ENCODE measurements around the gene GINS2. TPM values are rescaled to one million over a fixed set of nuclear protein-coding genes. Genes with fewer than 3 reads are reported as not detected.

GINS2 gene
- total RNA-seq, 2 experiments from 2014 or later, result 38.3 to 45.7 TPM

GRCh38 chr16:85667261-85667660 is 21.5 kb downstream of the GINS2 start:
- ChIA-PET POLR2A (no interaction called here), CTCF (no interaction called here)
- Mint-ChIP-seq H3K4me3 (no peak overlapping the region), H3K27me3 (no peaks in the 10 kb centered on the region), H3K9me3 (no peaks in the 10 kb centered on the region), H3K36me3 (ENCODE audit: low read depth) (peaks cover 51% of the 10 kb centered on the region), H3K27ac (no peak overlapping the region), H3K4me1 (no peaks in the 10 kb centered on the region)
- DNase-seq, result no peak

DNA sequence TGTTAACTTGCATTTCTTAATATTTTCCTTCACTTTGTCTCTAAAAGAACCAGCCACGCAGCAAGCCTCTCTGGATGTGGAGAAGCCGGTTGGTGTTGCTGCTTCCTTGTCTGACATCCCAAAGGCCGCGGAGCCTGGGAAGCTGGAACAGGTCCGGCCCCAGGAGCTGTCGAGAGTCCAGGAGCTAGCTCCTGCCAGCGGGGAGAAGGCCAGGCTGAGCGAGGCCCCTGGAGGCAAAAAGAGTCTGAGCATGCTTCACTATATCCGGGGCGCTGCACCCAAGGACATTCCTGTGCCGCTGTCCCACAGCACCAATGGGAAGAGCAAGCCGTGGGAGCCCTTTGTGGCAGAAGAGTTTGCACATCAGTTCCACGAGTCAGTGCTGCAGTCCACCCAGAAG is 22.8 kb downstream of the GINS2 start:
- Mint-ChIP-seq H3K4me3 (no peak overlapping the region), H3K36me3 (ENCODE audit: low read depth) (peaks cover 47% of the 10 kb centered on the region), H3K27me3 (no peaks in the 10 kb centered on the region), H3K27ac (no peak overlapping the region), H3K9me3 (no peaks in the 10 kb centered on the region), H3K4me1 (no peaks in the 10 kb centered on the region)
- ChIA-PET CTCF (interaction anchor here (1.6 kb wide), 1 partner anchor 9 kb away, joined by 3 read pairs; no protein-coding TSS in a partner anchor), POLR2A (no interaction called here)
- no peak for DNase-seq

GRCh38 chr16:85665373-85665740 is 23.4 kb downstream of the GINS2 start:
- no peaks in the 10 kb centered on the region for H3K9me3 Mint-ChIP-seq
- no peaks in the 10 kb centered on the region for H3K27me3 Mint-ChIP-seq
- ChIA-PET POLR2A (no interaction called here), CTCF (interaction anchor here (1.6 kb wide), 1 partner anchor 10 kb away, joined by 3 read pairs; no protein-coding TSS in a partner anchor)
- no peak overlapping the region for H3K27ac Mint-ChIP-seq
- no peak overlapping the region for H3K4me3 Mint-ChIP-seq
- no peaks in the 10 kb centered on the region for H3K4me1 Mint-ChIP-seq
- peaks cover 41% of the 10 kb centered on the region for H3K36me3 Mint-ChIP-seq (ENCODE audit: low read depth)
- DNase-seq, result no peak

DNA sequence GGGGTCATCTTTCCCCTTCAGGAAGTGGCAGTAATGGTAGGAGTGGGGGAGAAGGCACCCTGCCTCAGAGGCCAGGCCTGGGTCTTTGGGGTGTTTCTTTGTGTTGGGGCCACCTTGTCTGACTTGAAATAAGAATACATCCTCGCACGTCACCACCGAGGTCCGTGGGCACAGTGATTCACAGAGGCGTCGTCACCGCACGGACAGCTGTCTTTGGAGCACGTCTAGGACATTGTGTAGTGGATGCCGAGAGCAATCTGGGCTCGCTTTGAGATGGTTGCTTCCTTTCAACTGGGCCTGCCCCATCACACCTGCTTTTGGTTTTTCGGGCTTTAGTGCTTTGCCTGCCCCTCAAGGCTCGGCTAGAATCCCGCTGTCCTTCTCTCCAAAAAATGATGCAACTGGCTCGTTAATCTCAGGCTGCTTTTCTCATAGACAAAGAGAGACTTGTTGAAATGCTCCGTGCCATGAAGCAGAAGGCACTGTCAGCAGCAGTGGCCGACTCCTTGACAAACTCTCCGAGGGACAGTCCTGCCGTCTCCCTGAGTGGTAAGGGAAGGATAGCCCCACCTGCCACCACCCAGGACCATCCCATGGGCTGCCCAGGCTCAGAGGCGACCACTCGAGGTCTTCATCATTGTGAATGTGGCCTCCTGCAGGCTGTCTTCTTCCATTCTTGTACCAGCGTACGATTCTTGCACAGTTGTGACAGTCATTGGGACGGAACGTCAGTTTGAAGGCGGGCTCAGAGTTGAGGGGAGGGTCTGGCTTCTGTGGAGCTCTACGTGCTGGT is 24.0 kb downstream of the GINS2 start:
- CTCF ChIA-PET, result no interaction called here
- H3K27ac Mint-ChIP-seq, result no peak overlapping the region
- no peaks in the 10 kb centered on the region for H3K9me3 Mint-ChIP-seq
- H3K4me3 Mint-ChIP-seq, result no peak overlapping the region
- DNase-seq, result no peak
- H3K36me3 Mint-ChIP-seq (ENCODE audit: low read depth), result peaks cover 37% of the 10 kb centered on the region
- H3K27me3 Mint-ChIP-seq, result no peaks in the 10 kb centered on the region
- H3K4me1 Mint-ChIP-seq, result no peaks in the 10 kb centered on the region
- POLR2A ChIA-PET, result no interaction called here

DNA sequence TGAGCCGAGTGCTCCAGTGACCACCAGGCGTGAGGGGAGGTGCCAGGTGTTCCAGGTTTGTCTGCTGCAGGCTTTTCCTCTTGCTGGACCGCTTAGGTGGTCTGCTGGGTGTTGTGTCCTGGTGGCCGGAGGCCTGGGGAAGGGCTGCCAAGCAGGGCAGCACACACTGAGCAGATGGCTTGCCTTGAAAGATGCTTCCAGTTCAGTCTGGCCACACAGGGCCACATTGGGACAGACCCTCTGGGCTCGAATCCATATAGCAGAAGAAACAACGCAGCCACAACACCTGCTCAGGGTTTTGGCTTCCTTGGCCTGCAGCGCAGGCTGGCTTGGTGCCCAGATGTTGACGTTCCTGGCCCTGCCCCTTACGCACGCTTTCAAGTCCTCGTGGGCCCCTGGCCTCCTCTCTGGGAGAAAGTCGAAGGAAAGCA is 24.8 kb downstream of the GINS2 start:
- Mint-ChIP-seq H3K4me1 (no peaks in the 10 kb centered on the region), H3K36me3 (ENCODE audit: low read depth) (peaks cover 33% of the 10 kb centered on the region), H3K27ac (no peak overlapping the region), H3K27me3 (no peaks in the 10 kb centered on the region), H3K9me3 (no peaks in the 10 kb centered on the region), H3K4me3 (no peak overlapping the region)
- ChIA-PET POLR2A (no interaction called here), CTCF (no interaction called here)
- no peak for DNase-seq

- Mint-ChIP-seq H3K27me3 (no peaks in the 10 kb centered on the region), H3K27ac (no peak overlapping the region), H3K4me1 (no peaks in the 10 kb centered on the region), H3K36me3 (ENCODE audit: low read depth) (peaks cover 33% of the 10 kb centered on the region), H3K9me3 (no peaks in the 10 kb centered on the region), H3K4me3 (no peak overlapping the region)
- DNase-seq, result no peak
- CTCF ChIA-PET, result no interaction called here
- POLR2A ChIA-PET, result no interaction called here
Observed at GRCh38 chr16:85662976-85663830, 25.6 kb downstream of the GINS2 start.

GRCh38 chr16:85662482-85662812 is 26.3 kb downstream of the GINS2 start:
- Mint-ChIP-seq H3K9me3 (no peaks in the 10 kb centered on the region), H3K4me1 (no peaks in the 10 kb centered on the region), H3K27me3 (no peaks in the 10 kb centered on the region), H3K36me3 (ENCODE audit: low read depth) (peaks cover 31% of the 10 kb centered on the region), H3K4me3 (no peak overlapping the region), H3K27ac (no peak overlapping the region)
- no peak for DNase-seq
- CTCF ChIA-PET, result no interaction called here
- POLR2A ChIA-PET, result no interaction called here

- H3K4me3 Mint-ChIP-seq, result no peak overlapping the region
- ChIA-PET CTCF (interaction anchor here (5.8 kb wide), 1 partner anchor 56 kb away, joined by 34 read pairs; no protein-coding TSS in a partner anchor), POLR2A (no interaction called here)
- peaks cover 28% of the 10 kb centered on the region for H3K36me3 Mint-ChIP-seq (ENCODE audit: low read depth)
- H3K27me3 Mint-ChIP-seq, result no peaks in the 10 kb centered on the region
- H3K27ac Mint-ChIP-seq, result no peak overlapping the region
- no peaks in the 10 kb centered on the region for H3K9me3 Mint-ChIP-seq
- H3K4me1 Mint-ChIP-seq, result no peaks in the 10 kb centered on the region
- no peak for DNase-seq
Observed at GRCh38 chr16:85661740-85662481, 26.8 kb downstream of the GINS2 start.

DNA sequence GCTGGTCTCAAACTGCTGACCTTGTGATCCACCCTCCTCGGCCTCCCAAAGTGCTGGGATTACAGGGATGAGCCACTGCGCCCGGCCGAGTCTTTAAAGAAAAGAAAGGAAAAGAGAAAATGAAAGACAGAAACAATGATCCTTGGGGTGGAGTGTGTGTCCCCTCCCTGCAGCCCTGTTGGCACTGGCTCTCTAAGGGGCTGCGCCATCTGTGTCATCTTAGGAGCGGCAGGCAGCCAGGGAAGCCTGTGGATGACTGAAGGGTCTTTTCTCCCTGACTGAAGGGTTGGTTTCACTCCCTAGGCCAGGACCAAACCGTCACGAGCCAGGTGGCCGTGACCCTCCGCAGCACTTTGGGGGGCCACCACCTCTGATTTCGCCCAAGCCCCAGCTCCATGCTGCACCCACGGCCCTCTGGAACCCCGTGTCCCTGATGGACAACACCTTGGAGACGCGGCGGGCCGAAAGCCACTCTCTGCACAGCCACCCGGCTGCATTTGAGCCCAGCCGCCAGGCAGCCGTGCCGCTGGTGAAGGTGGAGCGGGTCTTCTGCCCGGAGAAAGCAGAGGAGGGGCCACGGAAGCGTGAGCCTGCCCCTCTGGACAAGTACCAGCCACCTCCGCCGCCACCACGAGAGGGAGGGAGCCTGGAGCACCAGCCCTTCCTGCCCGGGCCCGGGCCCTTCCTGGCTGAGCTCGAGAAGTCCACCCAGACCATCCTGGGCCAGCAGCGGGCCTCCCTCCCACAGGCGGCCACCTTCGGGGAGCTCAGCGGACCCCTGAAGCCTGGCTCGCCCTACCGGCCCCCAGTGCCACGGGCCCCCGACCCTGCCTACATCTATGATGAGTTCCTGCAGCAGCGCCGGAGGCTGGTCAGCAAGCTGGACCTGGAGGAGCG is 27.7 kb downstream of the GINS2 start:
- ChIA-PET CTCF (interaction anchor here (0.9 to 5.8 kb wide), 3 partner anchors 13 to 61 kb away, joined by 3 to 34 read pairs (median 4); no protein-coding TSS in a partner anchor), POLR2A (no interaction called here)
- no peak overlapping the region for H3K4me3 Mint-ChIP-seq
- no peaks in the 10 kb centered on the region for H3K4me1 Mint-ChIP-seq
- no peaks in the 10 kb centered on the region for H3K27me3 Mint-ChIP-seq
- peaks cover 24% of the 10 kb centered on the region for H3K36me3 Mint-ChIP-seq (ENCODE audit: low read depth)
- no peaks in the 10 kb centered on the region for H3K9me3 Mint-ChIP-seq
- DNase-seq, result no peak
- H3K27ac Mint-ChIP-seq, result no peak overlapping the region

DNA sequence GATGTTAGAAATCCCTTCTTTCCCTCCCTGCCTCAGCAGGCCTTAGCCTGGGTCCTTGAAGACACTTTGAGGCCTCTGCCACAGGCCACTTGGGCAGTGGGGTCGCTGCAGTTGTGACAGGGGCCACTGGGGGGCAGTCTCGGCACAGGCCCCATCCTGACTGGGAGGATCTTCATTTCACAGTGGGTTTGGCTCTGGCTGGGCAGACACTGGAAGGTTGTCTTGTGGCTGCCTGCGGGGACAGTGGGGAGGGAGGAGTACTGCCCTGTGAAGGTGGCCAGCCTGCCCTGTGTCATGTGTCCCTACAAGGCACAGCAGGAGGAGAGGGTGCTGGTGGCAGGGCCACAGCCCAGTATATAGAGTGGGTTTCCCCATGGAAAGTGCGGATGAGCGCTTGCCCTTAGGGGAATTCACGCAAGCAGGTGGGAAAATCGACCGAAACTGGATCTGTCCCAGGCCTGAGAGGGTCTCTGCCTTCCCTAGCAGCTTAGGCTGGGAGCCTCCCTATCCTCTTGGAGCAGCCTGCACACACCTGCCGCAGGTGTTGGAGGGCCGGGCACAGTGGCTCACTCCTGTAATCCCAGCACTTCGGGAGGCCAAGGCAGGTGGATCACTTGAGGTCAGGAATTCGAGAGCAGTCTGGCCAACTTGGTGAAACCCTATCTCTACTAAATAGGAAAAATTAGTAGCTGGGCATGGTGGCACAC is 28.8 kb downstream of the GINS2 start:
- Mint-ChIP-seq H3K36me3 (ENCODE audit: low read depth) (peaks cover 15% of the 10 kb centered on the region), H3K4me3 (no peak overlapping the region), H3K9me3 (no peaks in the 10 kb centered on the region), H3K27ac (no peak overlapping the region), H3K27me3 (no peaks in the 10 kb centered on the region), H3K4me1 (no peaks in the 10 kb centered on the region)
- CTCF ChIA-PET, result interaction anchor here (0.8 to 5.8 kb wide), 7 partner anchors 14 to 62 kb away, joined by 3 to 34 read pairs (median 4); no protein-coding TSS in a partner anchor
- POLR2A ChIA-PET, result interaction anchor here (0.5 kb wide), 1 partner anchor 52 kb away, joined by 3 read pairs; no protein-coding TSS in a partner anchor
- DNase-seq, result peak; percentile 72

GRCh38 chr16:85659336-85659735 is 29.4 kb downstream of the GINS2 start:
- ChIA-PET POLR2A (no interaction called here), CTCF (interaction anchor here (0.8 to 5.8 kb wide), 6 partner anchors 16 to 63 kb away, joined by 3 to 34 read pairs (median 6); no protein-coding TSS in a partner anchor)
- H3K36me3 Mint-ChIP-seq (ENCODE audit: low read depth), result peaks cover 11% of the 10 kb centered on the region
- DNase-seq, result no peak
- H3K9me3 Mint-ChIP-seq, result no peaks in the 10 kb centered on the region
- no peak overlapping the region for H3K4me3 Mint-ChIP-seq
- H3K27me3 Mint-ChIP-seq, result no peaks in the 10 kb centered on the region
- H3K27ac Mint-ChIP-seq, result no peak overlapping the region
- no peaks in the 10 kb centered on the region for H3K4me1 Mint-ChIP-seq

All from activated CD4-positive, alpha-beta memory T cell treated with anti-CD3 and anti-CD28 coated beads, Interleukin-2, amount 10 ng/mL, durations not matched to agents 7 days and 5 days (primary cell).